Measurements from ENCODE around the gene CLPX. TPM values are rescaled to one million over a fixed set of nuclear protein-coding genes. Genes with fewer than 3 reads are reported as not detected.
A peak's percentile ranks its signal among the peaks of the same experiment; 100 is the strongest.
"Not testable (repeated sequence)": the region's sequence is repeated elsewhere in the genome, so short reads cannot be mapped to it uniquely, and the experiment has no call there.

The CLPX gene
- total RNA-seq, 2 donors from 2014 or later = 19.8 to 50.5 TPM

DNA sequence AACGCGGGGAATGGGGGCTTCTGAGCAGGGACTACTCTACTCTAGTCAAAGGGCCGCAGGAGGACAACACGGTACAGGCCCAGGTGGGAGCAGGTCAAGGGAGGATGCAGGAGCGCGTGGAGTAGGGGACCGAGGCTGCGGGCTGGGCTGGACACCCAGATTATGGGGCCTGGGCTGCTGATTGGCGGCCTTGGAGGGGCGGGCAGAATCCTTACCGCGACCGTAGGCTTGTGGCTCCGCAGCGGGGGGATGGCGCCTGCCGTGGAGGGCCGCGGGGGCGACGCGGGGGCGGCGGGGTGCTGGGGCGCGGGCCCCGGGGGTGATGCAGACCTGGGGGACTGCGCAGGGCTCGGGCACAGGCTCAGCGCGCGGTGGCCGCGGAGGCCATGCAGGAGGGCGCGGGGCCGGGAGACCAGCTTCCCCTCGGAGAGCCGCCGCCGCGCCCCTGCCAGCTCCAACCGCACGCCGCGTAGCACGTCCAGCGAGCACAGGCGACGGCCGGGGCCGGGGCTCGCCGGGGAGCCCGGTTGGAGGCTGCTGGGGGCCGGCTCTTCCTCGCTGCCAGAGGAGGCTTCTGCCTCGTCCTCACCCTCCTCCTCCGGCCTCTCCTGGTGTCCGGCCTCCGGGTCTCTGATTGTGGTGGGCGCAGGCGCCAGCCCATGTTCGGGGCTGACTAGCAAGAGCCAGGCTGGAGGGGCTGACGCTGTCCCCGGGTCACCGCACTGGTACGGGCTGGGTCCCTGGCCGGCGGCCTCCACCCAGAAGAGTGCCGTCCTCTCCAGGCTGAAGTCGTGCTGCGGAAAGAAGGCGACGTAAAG lies 83.0 kb downstream of the CLPX start:
- H3K36me3 ChIP-seq = peaks cover 30% of the 10 kb centered on the region
- DNase-seq (ENCODE audit: low spot score) = no peak
- no peak overlapping the region for H3K27ac ChIP-seq
- H3K9me3 ChIP-seq = no peaks in the 10 kb centered on the region
- H3K4me1 ChIP-seq (ENCODE audit: control insufficient read depth in 1 of 2, low read depth in 2 of 2) = peaks cover 0 to 21% of the 10 kb centered on the region in 2 donors
- no peak for TF ChIP-seq CTCF (IDR thresholded peaks at IDR 0.05)
- ATAC-seq (ENCODE audit: insufficient number of reproducible peaks, low FRiP score, low read depth) = peak; percentile 12
- no peak overlapping the region for H3K4me3 ChIP-seq
- no peaks in the 10 kb centered on the region for H3K27me3 ChIP-seq (replicated peaks; ENCODE audit: insufficient read depth)

DNA sequence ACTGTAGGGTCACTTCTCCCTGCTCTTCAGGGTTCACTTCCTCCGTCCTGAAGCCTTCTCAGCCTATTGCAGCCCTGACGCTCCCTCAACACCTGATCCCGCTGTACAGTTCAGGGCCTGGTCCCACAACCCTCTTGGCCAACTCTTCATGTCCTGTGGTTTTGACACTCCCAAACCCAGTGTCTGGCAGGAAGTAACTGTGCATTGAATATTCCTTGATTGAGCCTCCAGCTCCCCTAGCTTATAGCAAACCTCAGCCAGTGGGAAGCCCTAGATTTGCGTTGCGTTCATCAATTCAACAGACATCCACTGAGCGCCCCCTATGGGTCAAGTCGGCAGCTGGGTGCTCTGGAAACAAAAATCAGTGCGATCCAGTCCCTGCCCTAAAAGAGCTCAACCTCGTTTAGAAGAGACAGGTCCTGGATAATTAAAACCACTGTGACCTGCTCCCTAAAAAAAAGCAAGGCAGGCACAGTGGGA lies 83.7 kb downstream of the CLPX start:
- Histone ChIP-seq H3K36me3 (peaks cover 30% of the 10 kb centered on the region), H3K27me3 (replicated peaks; ENCODE audit: insufficient read depth) (no peaks in the 10 kb centered on the region), H3K9me3 (no peaks in the 10 kb centered on the region), H3K4me1 (ENCODE audit: control insufficient read depth in 1 of 2, low read depth in 2 of 2) (peaks cover 0 to 21% of the 10 kb centered on the region in 2 donors), H3K27ac (no peak overlapping the region), H3K4me3 (no peak overlapping the region)
- ATAC-seq (ENCODE audit: insufficient number of reproducible peaks, low FRiP score, low read depth) (peak; percentile 67), DNase-seq (ENCODE audit: low spot score) (no peak)
- TF ChIP-seq CTCF (IDR thresholded peaks at IDR 0.05) = peak; percentile 86

DNA sequence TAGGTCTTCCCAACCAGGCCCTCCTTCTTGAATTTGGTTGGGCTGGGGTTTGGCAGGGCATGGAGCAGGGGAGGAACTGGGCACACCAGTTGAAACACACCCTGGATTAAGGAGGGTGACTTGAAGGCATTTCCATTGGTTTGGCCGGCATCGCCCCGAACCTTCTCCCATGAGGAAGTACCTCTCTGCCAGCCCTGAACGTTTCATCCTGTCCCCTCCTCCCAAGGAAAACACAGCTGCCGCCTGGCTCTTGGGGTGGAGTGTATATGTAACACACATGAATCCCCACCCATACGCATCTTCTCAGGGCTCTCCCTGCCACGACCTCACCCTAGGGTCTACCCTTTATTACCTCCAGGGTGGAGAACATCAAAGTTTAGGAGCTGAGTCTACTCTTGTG lies 84.7 kb downstream of the CLPX start:
- TF ChIP-seq CTCF (IDR thresholded peaks at IDR 0.05) = no peak
- ATAC-seq (ENCODE audit: insufficient number of reproducible peaks, low FRiP score, low read depth) (no peak), DNase-seq (ENCODE audit: low spot score) (no peak)
- Histone ChIP-seq H3K4me3 (no peak overlapping the region), H3K9me3 (no peaks in the 10 kb centered on the region), H3K27me3 (replicated peaks; ENCODE audit: insufficient read depth) (no peaks in the 10 kb centered on the region), H3K27ac (no peak overlapping the region), H3K36me3 (peaks cover 26% of the 10 kb centered on the region), H3K4me1 (ENCODE audit: control insufficient read depth in 1 of 2, low read depth in 2 of 2) (peaks cover 3 to 30% of the 10 kb centered on the region in 2 donors)

DNA sequence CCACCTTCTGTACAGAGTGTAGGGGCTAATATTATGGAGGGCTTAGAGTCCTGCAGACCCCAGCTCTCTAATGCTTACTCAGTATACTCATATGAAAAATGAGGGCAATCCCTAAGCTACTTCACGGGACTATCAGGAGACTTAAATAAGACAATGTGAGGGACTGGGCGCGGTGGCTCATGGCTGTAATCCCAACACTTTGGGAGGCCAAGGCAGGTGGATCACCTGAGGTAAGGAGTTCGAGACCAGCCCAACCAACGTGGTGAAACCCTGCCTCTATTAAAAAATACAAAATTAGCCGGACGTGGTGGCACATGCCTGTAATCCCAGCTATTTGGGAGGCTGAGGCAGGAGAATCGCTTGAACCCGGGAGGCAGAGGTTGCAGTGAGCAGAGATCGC lies 85.3 kb downstream of the CLPX start:
- H3K4me3 ChIP-seq; H3K27me3 ChIP-seq (replicated peaks; ENCODE audit: insufficient read depth); ATAC-seq (ENCODE audit: insufficient number of reproducible peaks, low FRiP score, low read depth); H3K27ac ChIP-seq; DNase-seq (ENCODE audit: low spot score); H3K9me3 ChIP-seq: not testable (repeated sequence)
- peaks cover 7 to 37% of the 10 kb centered on the region in 2 donors for H3K4me1 ChIP-seq (ENCODE audit: control insufficient read depth in 1 of 2, low read depth in 2 of 2)
- peaks cover 26% of the 10 kb centered on the region for H3K36me3 ChIP-seq

GRCh38 chr15:65099336-65099735 lies 85.8 kb downstream of the CLPX start:
- ATAC-seq (ENCODE audit: insufficient number of reproducible peaks, low FRiP score, low read depth) = no peak
- H3K27ac ChIP-seq = no peak overlapping the region
- no peak for TF ChIP-seq CTCF (IDR thresholded peaks at IDR 0.05)
- no peaks in the 10 kb centered on the region for H3K9me3 ChIP-seq
- no peak for DNase-seq (ENCODE audit: low spot score)
- no peak overlapping the region for H3K4me3 ChIP-seq
- H3K4me1 ChIP-seq (ENCODE audit: control insufficient read depth in 1 of 2, low read depth in 2 of 2) = peaks cover 11 to 41% of the 10 kb centered on the region in 2 donors
- peaks cover 26% of the 10 kb centered on the region for H3K36me3 ChIP-seq
- no peaks in the 10 kb centered on the region for H3K27me3 ChIP-seq (replicated peaks; ENCODE audit: insufficient read depth)

Other genes starting within 250 kb of the CLPX start
- gene SPG21, start 195.4 kb downstream of the CLPX start, total RNA-seq = 10 to 100 TPM; 64.7 to 93.1 TPM
- gene MTFMT, start 155.7 kb downstream of the CLPX start, total RNA-seq = 10 to 100 TPM; 25.9 to 42.4 TPM
- gene SLC51B, start 140.0 kb downstream of the CLPX start, total RNA-seq = not detected
- gene RASL12, start 117.4 kb downstream of the CLPX start, total RNA-seq = 100 to 1,000 TPM; 211 to 324 TPM
- 1 to 10 TPM in 1 of 2 donors, under 1 TPM in 1; 0.63 to 3.1 TPM for gene KBTBD13, start 108.6 kb downstream of the CLPX start, total RNA-seq
- 10 to 100 TPM in 1 of 2 donors, 1 to 10 TPM in 1; 3.7 to 11.0 TPM for gene UBAP1L, start 70.1 kb downstream of the CLPX start, total RNA-seq
- 10 to 100 TPM; 18.5 to 26.7 TPM for gene PDCD7, start 51.5 kb downstream of the CLPX start, total RNA-seq
- gene CILP, start 26.1 kb upstream of the CLPX start, total RNA-seq = 10 to 100 TPM in 1 of 2 donors, 1 to 10 TPM in 1; 8.5 to 15.8 TPM
- gene PARP16, start 101.5 kb upstream of the CLPX start, total RNA-seq = 10 to 100 TPM in 1 of 2 donors, 1 to 10 TPM in 1; 7.2 to 15.4 TPM
- not detected for gene RNU5A-1, start 110.7 kb upstream of the CLPX start, total RNA-seq
- gene RNU5B-1, start 119.3 kb upstream of the CLPX start, total RNA-seq = not detected
- gene IGDCC3, start 192.7 kb upstream of the CLPX start, total RNA-seq = not detected
- 1 to 10 TPM in 1 of 2 donors, under 1 TPM in 1; 0.95 to 2.8 TPM for gene IGDCC4, start 237.6 kb upstream of the CLPX start, total RNA-seq